ENCODE data around the gene PDGFB. TPM values are rescaled to one million over a fixed set of nuclear protein-coding genes. Genes with fewer than 3 reads are reported as not detected.

Gene PDGFB
- total RNA-seq, 2 donors from 2014 or later, result 5.9 to 10.4 TPM

- H3K27me3 Mint-ChIP-seq (ENCODE audit: insufficient read depth), result peaks cover 48% of the 10 kb centered on the region
- WGBS, 2 experiments (ENCODE audit: insufficient coverage in 1 of 2, insufficient read length in 1 of 2), result 89 to 100% methylated on average over 2 to 3 of the region's 3 CpGs
Measured at GRCh38 chr22:39246217-39246616, 1.4 kb upstream of the PDGFB start.

GRCh38 chr22:39245130-39246039, 603 bp upstream of the PDGFB start:
- H3K4me1 Mint-ChIP-seq, result peaks cover 16% of the 10 kb centered on the region
- Histone ChIP-seq H3K4me3 (ENCODE audit: low read length) (no peak overlapping the region), H3K27ac (ENCODE audit: low read depth, low read length) (no peak overlapping the region), H3K9me3 (ENCODE audit: control insufficient read depth, low read length) (no peaks in the 10 kb centered on the region), H3K9ac (ENCODE audit: extremely low read depth, low read length, poor library complexity, severe bottlenecking) (no peak overlapping the region), H3K36me3 (ENCODE audit: control insufficient read depth, insufficient read depth, low read length) (no peaks in the 10 kb centered on the region), H3K27me3 (ENCODE audit: control insufficient read depth, insufficient read depth, low read length, poor library complexity, severe bottlenecking) (peaks cover 36% of the 10 kb centered on the region), H3K4me1 (ENCODE audit: control insufficient read depth, insufficient read depth, low read length) (no peaks in the 10 kb centered on the region)
- no peaks in the 10 kb centered on the region for H3K36me3 Mint-ChIP-seq (ENCODE audit: low read depth)
- H3K4me3 Mint-ChIP-seq, result peak overlapping the region; percentile 76
- no peak for DNase-seq
- H3K9me3 Mint-ChIP-seq, result no peaks in the 10 kb centered on the region
- H3K27me3 Mint-ChIP-seq (ENCODE audit: insufficient read depth), result peaks cover 48% of the 10 kb centered on the region
- TF ChIP-seq CTCF (conservative IDR thresholded peaks at IDR 0.05), result no peak
- H3K27ac Mint-ChIP-seq, result no peak overlapping the region
- WGBS, 2 experiments (ENCODE audit: insufficient coverage in 1 of 2, insufficient read length in 1 of 2), result 64 to 66% methylated on average over 20 to 22 of the region's 22 CpGs

More at GRCh38 chr22:39246217-39246616, 1.4 kb upstream of the PDGFB start:
- Histone ChIP-seq H3K4me1 (ENCODE audit: control insufficient read depth, insufficient read depth, low read length) (no peaks in the 10 kb centered on the region), H3K9me3 (ENCODE audit: control insufficient read depth, low read length) (no peaks in the 10 kb centered on the region), H3K27me3 (ENCODE audit: control insufficient read depth, insufficient read depth, low read length, poor library complexity, severe bottlenecking) (peaks cover 36% of the 10 kb centered on the region), H3K4me3 (ENCODE audit: low read length) (no peak overlapping the region), H3K36me3 (ENCODE audit: control insufficient read depth, insufficient read depth, low read length) (no peaks in the 10 kb centered on the region), H3K9ac (ENCODE audit: extremely low read depth, low read length, poor library complexity, severe bottlenecking) (no peak overlapping the region), H3K27ac (ENCODE audit: low read depth, low read length) (no peak overlapping the region)
- H3K9me3 Mint-ChIP-seq, result no peaks in the 10 kb centered on the region
- no peaks in the 10 kb centered on the region for H3K36me3 Mint-ChIP-seq (ENCODE audit: low read depth)
- H3K27ac Mint-ChIP-seq, result no peak overlapping the region
- no peak for DNase-seq
- H3K4me1 Mint-ChIP-seq, result peaks cover 9% of the 10 kb centered on the region
- H3K4me3 Mint-ChIP-seq, result no peak overlapping the region
- no peak for TF ChIP-seq CTCF (conservative IDR thresholded peaks at IDR 0.05)

GRCh38 chr22:39244136-39244495, 666 bp downstream of the PDGFB start:
- Mint-ChIP-seq H3K4me1 (peaks cover 16% of the 10 kb centered on the region), H3K27ac (no peak overlapping the region), H3K9me3 (no peaks in the 10 kb centered on the region), H3K27me3 (ENCODE audit: insufficient read depth) (peaks cover 45% of the 10 kb centered on the region), H3K4me3 (peak overlapping the region; percentile 76), H3K36me3 (ENCODE audit: low read depth) (no peaks in the 10 kb centered on the region)
- WGBS, 2 experiments (ENCODE audit: insufficient coverage in 1 of 2, insufficient read length in 1 of 2), result 1 to 3% methylated on average over 12 to 30 of the region's 30 CpGs
- no peaks in the 10 kb centered on the region for H3K9me3 ChIP-seq (ENCODE audit: control insufficient read depth, low read length)
- peak; percentile 66 for DNase-seq
- H3K4me3 ChIP-seq (ENCODE audit: low read length), result peak overlapping the region; percentile 71
- peaks cover 36% of the 10 kb centered on the region for H3K27me3 ChIP-seq (ENCODE audit: control insufficient read depth, insufficient read depth, low read length, poor library complexity, severe bottlenecking)
- TF ChIP-seq CTCF (conservative IDR thresholded peaks at IDR 0.05), result peak; percentile 42
- H3K27ac ChIP-seq (ENCODE audit: low read depth, low read length), result no peak overlapping the region
- H3K9ac ChIP-seq (ENCODE audit: extremely low read depth, low read length, poor library complexity, severe bottlenecking), result peak overlapping the region; percentile 34
- no peaks in the 10 kb centered on the region for H3K36me3 ChIP-seq (ENCODE audit: control insufficient read depth, insufficient read depth, low read length)
- H3K4me1 ChIP-seq (ENCODE audit: control insufficient read depth, insufficient read depth, low read length), result no peaks in the 10 kb centered on the region
